Upper lobe of left lung (tissue), 6 donors: ENCODE data around the gene ZFYVE1. TPM values are rescaled to one million over a fixed set of nuclear protein-coding genes. Genes with fewer than 3 reads are reported as not detected.
A peak's percentile ranks its signal among the peaks of the same experiment; 100 is the strongest.
"Not testable (repeated sequence)": the region's sequence is repeated elsewhere in the genome, so short reads cannot be mapped to it uniquely, and the experiment has no call there.

Source experiments
- ATAC-seq, 2 donors: fragments of 200-7000 bp; cut with Tn5 transposase; one replicate each; pipeline ENCODE4 v1.9.1; 2022; ENCODE audit warnings: mild to moderate bottlenecking in 2 of 2, moderate library complexity in 2 of 2; ENCODE audit not compliant: low FRiP score in 2 of 2
- DNase-seq, 2 donors: peaks; one replicate each; pipeline ENCODE4 v3.0.0-alpha.2; 2019 to 2020
- H3K27ac ChIP-seq, 4 donors: fragments of 200-600 bp; sonication (generic); one replicate each; pipeline ENCODE4 v1.5.1; 2016 to 2019
- H3K27me3 ChIP-seq, 4 donors: fragments of 200-600 bp; sonication (generic); one replicate each; pipeline ENCODE4 v1.5.1; 2017 to 2019
- H3K36me3 ChIP-seq, 4 donors: fragments of 200-600 bp; sonication (generic); one replicate each; pipeline ENCODE4 v1.5.1; 2016 to 2019
- H3K4me1 ChIP-seq, 4 donors: fragments of 200-600 bp; sonication (generic); one replicate each; pipeline ENCODE4 v1.5.1; 2018 to 2019
- H3K4me3 ChIP-seq, 4 donors: fragments of 200-600 bp; sonication (generic); one replicate each; pipeline ENCODE4 v1.5.1; 2017 to 2019; ENCODE audit warnings: mild to moderate bottlenecking in 2 of 4, moderate library complexity in 1 of 4
- H3K9me3 ChIP-seq, 4 donors: fragments of 200-600 bp; sonication (generic); one replicate each; pipeline ENCODE4 v1.5.1; 2018 to 2019
- CTCF ChIP-seq, 6 experiments: fragments of 450-650 bp in 4 of 6; fragments of 200-600 bp in 2 of 6; sonication (generic) in 2 of 6; IDR thresholded peaks; one replicate each; pipeline ENCODE4 v1.5.1; 2016 to 2019; ENCODE audit warnings: antibody characterized with exemption in 6 of 6
- EP300 ChIP-seq, 4 donors: sonication (generic); formaldehyde crosslinking; IDR thresholded peaks; one replicate each; pipeline ENCODE4 v1.5.1; 2017; ENCODE audit warnings: antibody characterized with exemption in 4 of 4, control low read depth in 2 of 4
- POLR2A ChIP-seq, 4 donors: fragments of 450-650 bp; IDR thresholded peaks; one replicate each; pipeline ENCODE4 v1.5.1; 2016 to 2017; ENCODE audit warnings: antibody characterized with exemption in 4 of 4, mild to moderate bottlenecking in 2 of 4
- POLR2AphosphoS5 ChIP-seq, 2 donors: sonication (generic); formaldehyde crosslinking; IDR thresholded peaks; one replicate each; pipeline ENCODE4 v1.5.1; 2017; ENCODE audit warnings: antibody characterized with exemption in 2 of 2
- WGBS, 2 donors: methylation state at CpG; one replicate each; pipeline ENCODE4 v1.1.5; 2017 to 2018; 5-methylcytosine and 5-hydroxymethylcytosine counted together
- total RNA-seq, 6 donors: library from RNA; depleted of rRNA in 4 of 6; stranded (reverse); fragments of >200 nt in 4 of 6; gene quantifications; one replicate each; pipeline versions ENCODE4 v1.1.0 to v1.2.1, GENCODE V29; 2016 to 2021
- donor health status: DM: no; HTN: no; CAD: no; lungs with moderate emphysema.
- donor health status: DM: no; HTN: yes; CAD: no; lungs with severe emphysema.

ZFYVE1 gene
- total RNA-seq, 6 donors from 2014 or later: 13.4 to 24.1 (median 22.0) TPM

GRCh38 chr14:73014105-73014504, 12.8 kb downstream of the ZFYVE1 start:
- DNase-seq: no peak
- WGBS, 2 donors: 67 to 95% methylated on average over 2 of the region's 2 CpGs

DNA sequence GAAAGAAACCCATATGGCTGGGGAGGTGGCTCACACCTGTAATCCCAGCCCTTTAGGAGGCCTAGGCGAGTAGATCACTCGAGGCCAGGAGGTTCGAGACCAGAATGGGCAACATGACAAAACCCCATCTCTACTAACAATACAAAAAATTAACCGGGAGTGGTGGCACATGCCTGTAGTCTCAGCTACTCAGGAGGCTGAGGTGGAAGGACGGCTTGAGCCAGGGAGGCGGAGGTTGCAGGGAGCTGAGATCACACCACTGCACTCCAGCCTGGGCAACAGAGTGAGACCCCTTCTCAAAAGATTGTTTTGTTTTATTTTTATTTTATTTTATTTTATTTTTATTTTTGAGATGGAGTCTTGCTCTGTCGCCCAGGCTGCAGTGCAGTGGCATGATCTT, 15.7 kb downstream of the ZFYVE1 start:
- 89 to 94% methylated on average over 7 of the region's 7 CpGs for WGBS, 2 donors
- Histone ChIP-seq H3K4me1 (peaks cover 0 to 18% (median 2%) of the 10 kb centered on the region in 4 donors), H3K36me3 (peaks cover 0 to 35% (median under 1%) of the 10 kb centered on the region in 4 donors)
- DNase-seq, ATAC-seq, H3K4me3 ChIP-seq, H3K27ac ChIP-seq, H3K9me3 ChIP-seq, H3K27me3 ChIP-seq: not testable (repeated sequence)

More at GRCh38 chr14:73014105-73014504, 12.8 kb downstream of the ZFYVE1 start:
- Histone ChIP-seq H3K27ac (no peak overlapping the region), H3K9me3 (no peaks in the 10 kb centered on the region), H3K4me3 (no peak overlapping the region), H3K4me1 (peaks cover 0 to 5% (median 2%) of the 10 kb centered on the region in 4 donors), H3K27me3 (no peaks in the 10 kb centered on the region), H3K36me3 (peaks cover 0 to 49% (median 7%) of the 10 kb centered on the region in 4 donors)
- no peak for ATAC-seq
- TF ChIP-seq POLR2A (IDR thresholded peaks at IDR 0.05) (no peak), CTCF (IDR thresholded peaks at IDR 0.05) (no peak), POLR2AphosphoS5 (IDR thresholded peaks at IDR 0.05) (no peak), EP300 (IDR thresholded peaks at IDR 0.05) (no peak)

GRCh38 chr14:73008501-73008900, 18.4 kb downstream of the ZFYVE1 start:
- ATAC-seq (peak in 1 of 2 donors; percentile 63), DNase-seq (no peak)
- H3K4me3 ChIP-seq: no peak overlapping the region
- peaks cover 0 to 18% (median 2%) of the 10 kb centered on the region in 4 donors for H3K4me1 ChIP-seq
- H3K36me3 ChIP-seq: peaks cover 0 to 24% (median 2%) of the 10 kb centered on the region in 4 donors
- no peaks in the 10 kb centered on the region for H3K27me3 ChIP-seq
- H3K9me3 ChIP-seq: no peaks in the 10 kb centered on the region
- TF ChIP-seq EP300 (IDR thresholded peaks at IDR 0.05): no peak
- TF ChIP-seq CTCF (IDR thresholded peaks at IDR 0.05): no peak
- no peak for TF ChIP-seq POLR2AphosphoS5 (IDR thresholded peaks at IDR 0.05)
- no peak for TF ChIP-seq POLR2A (IDR thresholded peaks at IDR 0.05)
- 71 to 83% methylated on average over 1 of the region's 1 CpG for WGBS, 2 donors
- H3K27ac ChIP-seq: peak overlapping the region in 1 of 4 donors; percentile 18

GRCh38 chr14:73007835-73008234, 19.1 kb downstream of the ZFYVE1 start:
- ATAC-seq: peak in 1 of 2 donors; percentile 39
- H3K27ac ChIP-seq: peak overlapping the region in 1 of 4 donors; percentile 18
- DNase-seq: no peak

GRCh38 chr14:73004641-73005040, 22.3 kb downstream of the ZFYVE1 start:
- not testable (repeated sequence) for H3K4me3 ChIP-seq, H3K9me3 ChIP-seq, ATAC-seq, H3K36me3 ChIP-seq, H3K27me3 ChIP-seq, DNase-seq, H3K27ac ChIP-seq
- WGBS, 2 donors: 94 to 96% methylated on average over 4 to 9 of the region's 9 CpGs
- peaks cover 0 to 18% (median 2%) of the 10 kb centered on the region in 4 donors for H3K4me1 ChIP-seq

More at GRCh38 chr14:73007835-73008234, 19.1 kb downstream of the ZFYVE1 start:
- TF ChIP-seq EP300 (IDR thresholded peaks at IDR 0.05) (no peak), POLR2A (IDR thresholded peaks at IDR 0.05) (no peak), POLR2AphosphoS5 (IDR thresholded peaks at IDR 0.05) (no peak), CTCF (IDR thresholded peaks at IDR 0.05) (no peak)
- Histone ChIP-seq H3K36me3 (peaks cover 0 to 19% (median 5%) of the 10 kb centered on the region in 4 donors), H3K27me3 (no peaks in the 10 kb centered on the region), H3K4me1 (peaks cover 0 to 18% (median 2%) of the 10 kb centered on the region in 4 donors), H3K9me3 (no peaks in the 10 kb centered on the region), H3K4me3 (no peak overlapping the region)
- WGBS, 2 donors: 72 to 76% methylated on average over 5 of the region's 5 CpGs

- ATAC-seq (no peak), DNase-seq (no peak)
- no peaks in the 10 kb centered on the region for H3K9me3 ChIP-seq
- WGBS, 2 donors: 94 to 98% methylated on average over 6 of the region's 6 CpGs
- no peak overlapping the region for H3K27ac ChIP-seq
- TF ChIP-seq EP300 (IDR thresholded peaks at IDR 0.05) (no peak), POLR2A (IDR thresholded peaks at IDR 0.05) (no peak), CTCF (IDR thresholded peaks at IDR 0.05) (no peak), POLR2AphosphoS5 (IDR thresholded peaks at IDR 0.05) (no peak)
- H3K4me3 ChIP-seq: no peak overlapping the region
- H3K27me3 ChIP-seq: no peaks in the 10 kb centered on the region
- H3K36me3 ChIP-seq: peaks cover 0 to 11% (median 4%) of the 10 kb centered on the region in 4 donors
- H3K4me1 ChIP-seq: peaks cover 0 to 17% (median 2%) of the 10 kb centered on the region in 4 donors
These were observed 23.2 kb downstream of the ZFYVE1 start for GRCh38 chr14:73003681-73004080.
